ENCODE data around the gene KCTD15.

The KCTD15 gene

GRCh38 chr19:33796164-33796875 lies at the start of gene KCTD15:
TSS of gene KCTD15 (plus strand) at chr19:33796870. CDS start at chr19:33800455, 3,585 bp downstream.
- H3K27me3 ChIP-seq (ENCODE audit: low read depth, low read length): no peaks in the 10 kb centered on the region
- no peaks in the 10 kb centered on the region for H3K9me3 ChIP-seq (ENCODE audit: control insufficient read depth in 1 of 2, low read length in 2 of 2)
- no peak within 1 kb of the TSS for H3K27ac ChIP-seq (ENCODE audit: low read length)
- peak within 1 kb of the TSS; percentile 59 to 85 for H3K4me3 ChIP-seq (ENCODE audit: low read depth in 1 of 2, low read length in 2 of 2)
- peaks cover 4% of the 10 kb centered on the region in 2 donors for H3K36me3 ChIP-seq (ENCODE audit: control insufficient read depth in 1 of 2, insufficient read depth in 2 of 2, low read length in 2 of 2)
- H3K4me1 ChIP-seq (ENCODE audit: control insufficient read depth in 1 of 2, insufficient read depth in 2 of 2, low read length in 2 of 2): peaks cover 0 to 25% of the 10 kb centered on the region in 2 donors

GRCh38 chr19:33747273-33747672 lies 49.4 kb upstream of the KCTD15 start:
- no peaks in the 10 kb centered on the region for H3K9me3 ChIP-seq (ENCODE audit: control insufficient read depth in 1 of 2, low read length in 2 of 2)
- no peak overlapping the region for H3K27ac ChIP-seq (ENCODE audit: low read length)
- H3K4me1 ChIP-seq (ENCODE audit: control insufficient read depth in 1 of 2, insufficient read depth in 2 of 2, low read length in 2 of 2): no peaks in the 10 kb centered on the region
- no peaks in the 10 kb centered on the region for H3K36me3 ChIP-seq (ENCODE audit: control insufficient read depth in 1 of 2, insufficient read depth in 2 of 2, low read length in 2 of 2)
- no peaks in the 10 kb centered on the region for H3K27me3 ChIP-seq (ENCODE audit: low read depth, low read length)
- no peak overlapping the region for H3K4me3 ChIP-seq (ENCODE audit: low read depth in 1 of 2, low read length in 2 of 2)

DNA sequence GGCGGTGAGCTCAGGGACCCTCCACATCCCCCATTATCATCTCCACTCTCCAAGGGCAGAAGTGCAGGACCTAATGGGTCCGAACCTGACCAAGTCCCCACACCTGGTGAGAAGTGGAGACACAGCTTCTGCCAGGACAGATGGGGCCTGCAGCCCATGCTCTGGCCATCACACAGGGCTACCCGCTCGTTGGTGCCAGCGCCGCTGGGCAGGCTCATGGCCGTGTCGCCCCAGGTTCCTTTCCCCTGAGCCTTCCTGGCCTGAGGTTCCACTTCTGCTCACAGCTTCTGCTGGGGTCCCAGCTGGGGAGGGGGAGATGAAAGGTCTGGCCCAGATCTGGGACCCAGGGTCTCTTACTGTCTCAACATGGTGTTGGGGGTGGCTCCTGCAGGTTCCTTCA lies 48.4 kb upstream of the KCTD15 start:
- H3K27me3 ChIP-seq (ENCODE audit: low read depth, low read length): no peaks in the 10 kb centered on the region
- H3K4me1 ChIP-seq (ENCODE audit: control insufficient read depth in 1 of 2, insufficient read depth in 2 of 2, low read length in 2 of 2): no peaks in the 10 kb centered on the region
- no peaks in the 10 kb centered on the region for H3K9me3 ChIP-seq (ENCODE audit: control insufficient read depth in 1 of 2, low read length in 2 of 2)
- no peaks in the 10 kb centered on the region for H3K36me3 ChIP-seq (ENCODE audit: control insufficient read depth in 1 of 2, insufficient read depth in 2 of 2, low read length in 2 of 2)
- no peak overlapping the region for H3K27ac ChIP-seq (ENCODE audit: low read length)
- no peak overlapping the region for H3K4me3 ChIP-seq (ENCODE audit: low read depth in 1 of 2, low read length in 2 of 2)

GRCh38 chr19:33749016-33749415 lies 47.7 kb upstream of the KCTD15 start:
- Histone ChIP-seq H3K36me3 (ENCODE audit: control insufficient read depth in 1 of 2, insufficient read depth in 2 of 2, low read length in 2 of 2) (no peaks in the 10 kb centered on the region), H3K4me1 (ENCODE audit: control insufficient read depth in 1 of 2, insufficient read depth in 2 of 2, low read length in 2 of 2) (no peaks in the 10 kb centered on the region), H3K4me3 (ENCODE audit: low read depth in 1 of 2, low read length in 2 of 2) (no peak overlapping the region), H3K27ac (ENCODE audit: low read length) (no peak overlapping the region), H3K9me3 (ENCODE audit: control insufficient read depth in 1 of 2, low read length in 2 of 2) (no peaks in the 10 kb centered on the region), H3K27me3 (ENCODE audit: low read depth, low read length) (no peaks in the 10 kb centered on the region)

DNA sequence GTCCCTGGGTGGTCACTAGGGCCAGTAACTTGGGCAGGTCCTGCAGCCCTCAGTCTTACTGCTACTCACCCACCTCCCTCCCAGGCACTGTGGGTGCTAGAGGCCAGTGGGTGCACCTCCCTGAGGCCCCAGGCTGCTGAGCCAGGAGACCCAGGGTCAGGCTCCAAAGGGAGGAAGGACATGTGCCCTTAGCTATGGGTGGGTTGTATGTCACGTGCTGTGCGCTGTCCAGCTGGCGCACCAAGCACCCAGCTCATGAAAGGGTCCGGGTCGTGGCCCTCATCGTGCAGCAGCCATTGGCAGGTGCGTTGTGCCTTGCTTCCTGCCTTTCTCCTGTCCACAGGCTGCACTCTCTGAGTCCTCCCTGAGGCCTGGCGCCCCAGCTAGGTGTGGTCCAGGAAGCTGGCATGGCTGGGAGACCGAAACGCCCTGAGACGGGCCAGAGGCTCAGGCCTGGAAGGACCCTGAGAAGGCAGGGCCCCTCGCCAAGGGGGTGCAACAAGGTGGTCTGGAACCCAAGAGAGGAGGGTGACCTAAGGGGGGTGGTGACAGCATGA lies 47.0 kb upstream of the KCTD15 start:
- Histone ChIP-seq H3K4me3 (ENCODE audit: low read depth in 1 of 2, low read length in 2 of 2) (no peak overlapping the region), H3K27me3 (ENCODE audit: low read depth, low read length) (no peaks in the 10 kb centered on the region), H3K36me3 (ENCODE audit: control insufficient read depth in 1 of 2, insufficient read depth in 2 of 2, low read length in 2 of 2) (no peaks in the 10 kb centered on the region), H3K27ac (ENCODE audit: low read length) (no peak overlapping the region), H3K4me1 (ENCODE audit: control insufficient read depth in 1 of 2, insufficient read depth in 2 of 2, low read length in 2 of 2) (no peaks in the 10 kb centered on the region), H3K9me3 (ENCODE audit: control insufficient read depth in 1 of 2, low read length in 2 of 2) (no peaks in the 10 kb centered on the region)

- no peaks in the 10 kb centered on the region for H3K4me1 ChIP-seq (ENCODE audit: control insufficient read depth in 1 of 2, insufficient read depth in 2 of 2, low read length in 2 of 2)
- H3K27ac ChIP-seq (ENCODE audit: low read length): no peak overlapping the region
- H3K36me3 ChIP-seq (ENCODE audit: control insufficient read depth in 1 of 2, insufficient read depth in 2 of 2, low read length in 2 of 2): no peaks in the 10 kb centered on the region
- H3K27me3 ChIP-seq (ENCODE audit: low read depth, low read length): no peaks in the 10 kb centered on the region
- H3K9me3 ChIP-seq (ENCODE audit: control insufficient read depth in 1 of 2, low read length in 2 of 2): no peaks in the 10 kb centered on the region
- H3K4me3 ChIP-seq (ENCODE audit: low read depth in 1 of 2, low read length in 2 of 2): no peak overlapping the region
These were observed 45.9 kb upstream of the KCTD15 start for GRCh38 chr19:33750587-33751435.

DNA sequence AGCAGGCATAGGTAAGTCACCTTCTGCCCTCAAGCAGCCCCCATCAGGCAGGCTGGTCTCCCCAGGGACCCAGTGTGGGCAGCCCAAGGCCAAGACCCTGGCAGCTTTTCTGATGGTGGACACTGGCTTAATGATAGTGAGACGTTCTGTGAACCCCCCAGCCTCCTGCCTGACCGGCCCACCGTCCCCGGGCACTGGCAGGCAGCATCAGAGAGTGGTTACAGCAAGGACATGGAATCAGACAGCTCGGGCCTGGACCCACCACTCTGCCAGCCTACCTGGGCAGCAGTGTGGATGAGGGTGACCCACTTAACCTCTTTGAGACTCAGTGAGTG lies 45.3 kb upstream of the KCTD15 start:
- no peak overlapping the region for H3K4me3 ChIP-seq (ENCODE audit: low read depth in 1 of 2, low read length in 2 of 2)
- H3K9me3 ChIP-seq (ENCODE audit: control insufficient read depth in 1 of 2, low read length in 2 of 2): no peaks in the 10 kb centered on the region
- no peaks in the 10 kb centered on the region for H3K4me1 ChIP-seq (ENCODE audit: control insufficient read depth in 1 of 2, insufficient read depth in 2 of 2, low read length in 2 of 2)
- no peaks in the 10 kb centered on the region for H3K36me3 ChIP-seq (ENCODE audit: control insufficient read depth in 1 of 2, insufficient read depth in 2 of 2, low read length in 2 of 2)
- H3K27me3 ChIP-seq (ENCODE audit: low read depth, low read length): no peaks in the 10 kb centered on the region
- H3K27ac ChIP-seq (ENCODE audit: low read length): no peak overlapping the region

DNA sequence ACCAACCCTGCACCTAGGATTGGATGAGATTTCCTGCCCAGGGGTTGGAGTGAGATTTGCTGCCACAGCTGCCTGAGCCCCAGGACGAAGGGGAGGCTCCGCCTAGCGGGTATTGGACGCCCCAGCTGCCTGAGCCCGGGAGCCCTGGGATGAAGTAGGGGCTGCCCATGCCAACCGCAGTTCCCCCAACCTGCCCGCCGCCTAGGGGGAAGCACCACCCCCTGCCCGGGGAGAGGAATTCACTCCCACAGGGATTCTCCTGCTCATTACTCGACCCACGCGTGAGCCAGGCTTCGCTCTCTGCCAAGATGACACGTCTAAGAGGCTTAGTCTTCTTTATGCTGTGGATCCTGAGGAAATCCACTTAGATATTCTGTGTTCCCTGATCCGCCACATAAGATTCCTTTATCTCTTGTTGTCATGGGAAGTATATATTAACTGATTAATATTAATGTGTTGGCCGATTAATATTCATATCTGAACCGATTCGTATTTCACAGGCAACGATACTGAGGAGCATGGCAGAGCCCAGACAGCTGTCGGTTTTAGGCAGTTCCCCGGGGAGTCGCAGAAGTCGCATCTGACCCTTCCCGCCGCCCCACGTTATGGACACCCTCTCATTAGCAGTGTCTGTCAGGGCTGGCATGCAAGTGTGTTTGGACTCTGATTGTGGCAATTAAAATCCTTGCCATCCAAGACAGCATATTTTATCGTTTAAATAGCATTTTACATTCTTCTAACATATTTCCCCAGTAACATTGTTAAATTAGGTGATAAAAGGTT lies 44.5 kb upstream of the KCTD15 start:
- no peaks in the 10 kb centered on the region for H3K36me3 ChIP-seq (ENCODE audit: control insufficient read depth in 1 of 2, insufficient read depth in 2 of 2, low read length in 2 of 2)
- no peak overlapping the region for H3K4me3 ChIP-seq (ENCODE audit: low read depth in 1 of 2, low read length in 2 of 2)
- H3K9me3 ChIP-seq (ENCODE audit: control insufficient read depth in 1 of 2, low read length in 2 of 2): no peaks in the 10 kb centered on the region
- H3K27me3 ChIP-seq (ENCODE audit: low read depth, low read length): no peaks in the 10 kb centered on the region
- H3K27ac ChIP-seq (ENCODE audit: low read length): no peak overlapping the region
- H3K4me1 ChIP-seq (ENCODE audit: control insufficient read depth in 1 of 2, insufficient read depth in 2 of 2, low read length in 2 of 2): no peaks in the 10 kb centered on the region

DNA sequence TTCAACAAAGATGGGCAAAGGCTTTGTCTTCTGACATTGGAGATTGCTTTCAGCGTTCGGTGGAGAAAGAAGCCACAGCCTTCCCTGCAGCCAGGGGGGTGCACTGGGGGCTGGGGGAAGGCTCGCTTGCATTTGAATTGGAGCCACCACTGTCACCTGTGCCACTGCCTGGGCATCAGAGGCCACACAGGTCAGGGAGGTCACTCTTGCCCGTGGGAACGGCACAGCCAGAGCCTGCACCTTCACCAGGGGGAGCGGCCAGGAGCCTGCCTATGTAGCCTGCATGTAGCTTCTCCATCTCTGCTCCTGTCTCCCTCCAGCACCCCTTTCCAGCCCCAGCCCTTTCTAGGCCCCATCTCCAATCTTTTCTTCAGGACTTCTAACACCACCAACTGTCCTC lies 43.7 kb upstream of the KCTD15 start:
- no peaks in the 10 kb centered on the region for H3K27me3 ChIP-seq (ENCODE audit: low read depth, low read length)
- H3K27ac ChIP-seq (ENCODE audit: low read length): no peak overlapping the region
- H3K4me3 ChIP-seq (ENCODE audit: low read depth in 1 of 2, low read length in 2 of 2): no peak overlapping the region
- no peaks in the 10 kb centered on the region for H3K36me3 ChIP-seq (ENCODE audit: control insufficient read depth in 1 of 2, insufficient read depth in 2 of 2, low read length in 2 of 2)
- H3K9me3 ChIP-seq (ENCODE audit: control insufficient read depth in 1 of 2, low read length in 2 of 2): no peaks in the 10 kb centered on the region
- no peaks in the 10 kb centered on the region for H3K4me1 ChIP-seq (ENCODE audit: control insufficient read depth in 1 of 2, insufficient read depth in 2 of 2, low read length in 2 of 2)

DNA sequence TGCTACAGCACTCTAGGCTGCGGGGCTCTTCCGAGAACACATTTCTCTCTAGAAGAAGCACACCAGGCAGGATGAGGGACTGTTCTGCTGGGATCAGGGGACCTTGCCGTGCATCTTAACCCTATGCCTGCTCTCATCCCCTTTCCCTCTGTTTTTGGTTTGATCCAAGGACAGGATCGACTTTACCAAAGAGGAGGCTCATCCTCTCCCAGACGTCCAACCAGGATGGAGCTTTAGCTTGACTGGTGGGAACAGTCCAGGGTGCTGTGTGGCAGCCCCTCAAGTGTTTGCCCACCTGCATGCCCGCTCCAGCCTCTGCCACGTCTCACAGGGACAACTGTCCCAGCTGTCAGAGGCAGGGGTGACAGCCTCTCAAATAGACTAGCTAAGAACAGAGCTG lies 42.3 kb upstream of the KCTD15 start:
- Histone ChIP-seq H3K36me3 (ENCODE audit: control insufficient read depth in 1 of 2, insufficient read depth in 2 of 2, low read length in 2 of 2) (no peaks in the 10 kb centered on the region), H3K27ac (ENCODE audit: low read length) (no peak overlapping the region), H3K4me1 (ENCODE audit: control insufficient read depth in 1 of 2, insufficient read depth in 2 of 2, low read length in 2 of 2) (no peaks in the 10 kb centered on the region)

More for the DNA sequence above, 42.3 kb upstream of the KCTD15 start:
- no peaks in the 10 kb centered on the region for H3K9me3 ChIP-seq (ENCODE audit: control insufficient read depth in 1 of 2, low read length in 2 of 2)
- H3K4me3 ChIP-seq (ENCODE audit: low read depth in 1 of 2, low read length in 2 of 2): no peak overlapping the region
- H3K27me3 ChIP-seq (ENCODE audit: low read depth, low read length): no peaks in the 10 kb centered on the region

Measured in muscle layer of duodenum (tissue), 2 donors.